Esophagus muscularis mucosa (tissue), 3 donors: ENCODE data around the gene XG.
"Not testable (repeated sequence)": the region's sequence is repeated elsewhere in the genome, so short reads cannot be mapped to it uniquely, and the experiment has no call there.

Experiments used
- CTCF ChIP-seq, 3 experiments: fragments of 200-600 bp in 2 of 3; fragments of 450-650 bp in 1 of 3; sonication (generic) in 2 of 3; IDR thresholded peaks; one replicate each; pipeline ENCODE4 v1.5.1; 2017 to 2019; ENCODE audit warnings: antibody characterized with exemption in 3 of 3, mild to moderate bottlenecking in 2 of 3, moderate library complexity in 1 of 3
- POLR2A ChIP-seq: fragments of 450-650 bp; IDR thresholded peaks from one replicate; pipeline ENCODE4 v1.6.1; 2017; ENCODE audit warnings: antibody characterized with exemption, moderate library complexity, mild to moderate bottlenecking, low read depth

- not testable (repeated sequence) for TF ChIP-seq CTCF (IDR thresholded peaks at IDR 0.05); POLR2A
Measured at GRCh38 chrX:2799980-2800379, 48.1 kb downstream of the XG start.
